DMS 273 (cell line): Measurements from ENCODE around the gene MAP3K5.

Source experiments
- DNase-seq: peaks from one replicate; lab custom pipeline; 2025; ENCODE audit not compliant: unreplicated experiment; lab: John Stamatoyannopoulos, UW

Gene MAP3K5

GRCh38 chr6:136525586-136526195 lies 266.6 kb downstream of the MAP3K5 start:
- no peak for DNase-seq

- no peak for DNase-seq
Observed at GRCh38 chr6:136524936-136525413, 267.3 kb downstream of the MAP3K5 start.

- no peak for DNase-seq
Observed at GRCh38 chr6:136524339-136524935, 267.8 kb downstream of the MAP3K5 start.

GRCh38 chr6:136523196-136523595 lies 269.1 kb downstream of the MAP3K5 start:
- no peak for DNase-seq

- no peak for DNase-seq
Observed at GRCh38 chr6:136522636-136523035, 269.6 kb downstream of the MAP3K5 start.

- no peak for DNase-seq
Observed at GRCh38 chr6:136521911-136522310, 270.4 kb downstream of the MAP3K5 start.

GRCh38 chr6:136521427-136521826 lies 270.9 kb downstream of the MAP3K5 start:
- DNase-seq, result no peak

GRCh38 chr6:136520517-136520916 lies 271.8 kb downstream of the MAP3K5 start:
- no peak for DNase-seq

- no peak for DNase-seq
Observed at GRCh38 chr6:136517582-136517981, 274.7 kb downstream of the MAP3K5 start.

- DNase-seq, result no peak
Observed at GRCh38 chr6:136517002-136517401, 275.3 kb downstream of the MAP3K5 start.

- DNase-seq, result no peak
Observed at GRCh38 chr6:136514591-136514990, 277.7 kb downstream of the MAP3K5 start.

- peak; percentile 12 for DNase-seq
Observed at GRCh38 chr6:136511926-136512325, 280.4 kb downstream of the MAP3K5 start.

- no peak for DNase-seq
Observed at GRCh38 chr6:136511397-136511796, 280.9 kb downstream of the MAP3K5 start.

GRCh38 chr6:136510782-136511181 lies 281.5 kb downstream of the MAP3K5 start:
- DNase-seq, result no peak

GRCh38 chr6:136510299-136510698 lies 282.0 kb downstream of the MAP3K5 start:
- DNase-seq, result no peak

GRCh38 chr6:136508725-136509392 lies 283.4 kb downstream of the MAP3K5 start:
- no peak for DNase-seq
